DOHH2 (cell line): Measurements from ENCODE around the gene IZUMO3.

Experiments used
- H3F3A ChIP-seq: fragments of 200-600 bp; sonication (generic), shearing (Covaris generic); 2 replicates; pipeline ENCODE4 v1.6.0; 2016; ENCODE audit warnings: antibody characterized with exemption, mild to moderate bottlenecking; ENCODE audit not compliant: control insufficient read depth, insufficient read depth
- H3K27ac ChIP-seq: fragments of 200-600 bp; sonication (generic); 2 replicates; pipeline ENCODE4 v1.5.1; 2014; ENCODE audit warnings: low read depth, mild to moderate bottlenecking, low read length, moderate library complexity
- H3K27me3 ChIP-seq: fragments of 200-600 bp; sonication (generic); 2 replicates; pipeline ENCODE4 v1.6.1; 2014; ENCODE audit warnings: mild to moderate bottlenecking, low read length, mixed read lengths; ENCODE audit not compliant: control insufficient read depth
- H3K36me3 ChIP-seq: fragments of 200-600 bp; sonication (generic); 2 replicates; pipeline ENCODE4 v1.6.1; 2014; ENCODE audit warnings: mild to moderate bottlenecking, low read length, moderate library complexity, mixed read lengths; ENCODE audit not compliant: control insufficient read depth
- H3K4me1 ChIP-seq: fragments of 200-600 bp; sonication (generic); 2 replicates; pipeline ENCODE4 v1.6.1; 2014; ENCODE audit warnings: mild to moderate bottlenecking, low read length, mixed read lengths; ENCODE audit not compliant: control insufficient read depth
- H3K4me2 ChIP-seq: fragments of 200-600 bp; sonication (generic); 2 replicates; pipeline ENCODE4 v1.6.0; 2014; ENCODE audit warnings: mild to moderate bottlenecking, low read length, moderate library complexity
- H3K4me3 ChIP-seq: fragments of 200-600 bp; sonication (generic); 2 replicates; pipeline ENCODE4 v1.5.1; 2014; ENCODE audit warnings: mild to moderate bottlenecking, low read length, mixed read lengths
- H3K79me2 ChIP-seq: fragments of 200-600 bp; sonication (generic); 2 replicates; pipeline ENCODE4 v1.6.1; 2014; ENCODE audit warnings: mild to moderate bottlenecking, low read length, mixed read lengths; ENCODE audit not compliant: control insufficient read depth
- H3K9me2 ChIP-seq: fragments of 200-600 bp; sonication (generic); replicated peaks from 2 replicates; pipeline ENCODE4 v1.6.1; 2014; ENCODE audit warnings: mild to moderate bottlenecking, low read length, mixed read lengths; ENCODE audit not compliant: control insufficient read depth
- H3K9me3 ChIP-seq: fragments of 200-600 bp; sonication (generic); 2 replicates; pipeline ENCODE4 v1.6.1; 2014; ENCODE audit warnings: antibody characterized with exemption, low read length, mixed read lengths; ENCODE audit not compliant: control insufficient read depth, insufficient read depth
- H4K20me1 ChIP-seq: fragments of 200-600 bp; sonication (generic); 2 replicates; pipeline ENCODE4 v1.6.0; 2014; ENCODE audit warnings: low read depth, mild to moderate bottlenecking, antibody characterized with exemption, low read length, moderate library complexity; ENCODE audit not compliant: control insufficient read depth, insufficient read depth
- CTCF ChIP-seq: fragments of 200-600 bp; sonication (generic); IDR thresholded peaks from one replicate; pipeline ENCODE4 v1.5.1; 2014; ENCODE audit warnings: antibody characterized with exemption, mild to moderate bottlenecking, low read depth, low read length; ENCODE audit not compliant: poor library complexity, severe bottlenecking
- EZH2phosphoT487 ChIP-seq: fragments of 200-600 bp; sonication (generic); IDR thresholded peaks from 2 replicates; pipeline ENCODE4 v1.6.1; 2017; ENCODE audit warnings: borderline replicate concordance, mild to moderate bottlenecking, antibody characterized with exemption, low read length, moderate library complexity, mixed read lengths

Gene IZUMO3

DNA sequence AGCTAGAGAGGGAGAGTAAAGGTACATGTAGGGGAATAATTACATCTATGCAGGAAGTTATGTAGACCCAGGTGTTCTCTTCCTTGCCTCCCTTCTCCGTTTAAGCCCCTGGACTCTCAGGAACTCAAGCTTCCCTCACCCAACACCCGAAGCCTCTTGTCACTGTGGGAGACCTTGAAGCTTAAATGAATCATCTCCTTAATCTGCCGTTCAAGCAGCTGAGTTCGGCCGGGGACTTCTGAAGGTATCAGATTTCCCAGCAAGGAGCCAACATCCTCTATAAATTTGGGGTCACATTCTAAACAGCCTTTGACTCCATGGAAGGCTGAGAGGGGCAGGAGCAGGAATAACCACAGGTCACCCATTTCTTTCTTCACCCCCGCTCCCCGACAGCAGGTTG, 412 bp downstream of the IZUMO3 start:
- H3K4me2 ChIP-seq: no peak overlapping the region
- H3K4me1 ChIP-seq: no peaks in the 10 kb centered on the region
- H3K9me3 ChIP-seq: no peaks in the 10 kb centered on the region
- H3K36me3 ChIP-seq: no peaks in the 10 kb centered on the region
- H3F3A ChIP-seq: no peaks in the 10 kb centered on the region
- no peaks in the 10 kb centered on the region for H3K79me2 ChIP-seq
- H3K9me2 ChIP-seq: no peaks in the 10 kb centered on the region
- no peaks in the 10 kb centered on the region for H3K27me3 ChIP-seq
- no peaks in the 10 kb centered on the region for H4K20me1 ChIP-seq
- no peak overlapping the region for H3K27ac ChIP-seq
- TF ChIP-seq EZH2phosphoT487 (no peak), CTCF (no peak)
- H3K4me3 ChIP-seq: no peak overlapping the region

DNA sequence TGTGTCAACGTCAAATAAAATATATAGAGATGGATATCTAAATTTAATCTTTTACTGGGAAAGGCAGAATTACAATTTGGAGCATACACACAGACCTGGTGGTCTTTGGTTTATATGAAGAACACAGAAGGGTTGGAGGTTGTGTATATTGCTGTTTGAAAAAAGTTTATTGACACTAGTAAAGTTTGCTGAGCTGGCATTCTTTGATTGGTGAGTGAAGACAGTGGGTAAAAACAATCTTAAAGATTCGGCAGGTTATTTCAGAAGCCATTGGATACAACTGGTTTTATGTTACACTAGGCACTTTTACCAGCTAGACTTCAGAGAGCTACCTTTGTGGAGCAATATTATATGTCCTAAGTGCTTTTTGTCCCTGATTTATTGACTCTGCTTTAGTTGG, 27.2 kb downstream of the IZUMO3 start:
- Histone ChIP-seq H3K9me3 (no peaks in the 10 kb centered on the region), H3F3A (no peaks in the 10 kb centered on the region), H3K36me3 (no peaks in the 10 kb centered on the region), H4K20me1 (no peaks in the 10 kb centered on the region), H3K4me1 (no peaks in the 10 kb centered on the region), H3K4me2 (no peak overlapping the region), H3K27me3 (no peaks in the 10 kb centered on the region), H3K27ac (no peak overlapping the region), H3K79me2 (no peaks in the 10 kb centered on the region), H3K9me2 (no peaks in the 10 kb centered on the region), H3K4me3 (no peak overlapping the region)
- no peak for TF ChIP-seq CTCF
- no peak for TF ChIP-seq EZH2phosphoT487

- no peak overlapping the region for H3K4me3 ChIP-seq
- H3F3A ChIP-seq: no peaks in the 10 kb centered on the region
- no peaks in the 10 kb centered on the region for H3K27me3 ChIP-seq
- no peak overlapping the region for H3K4me2 ChIP-seq
- no peaks in the 10 kb centered on the region for H3K79me2 ChIP-seq
- TF ChIP-seq EZH2phosphoT487 (no peak), CTCF (no peak)
- H4K20me1 ChIP-seq: no peaks in the 10 kb centered on the region
- H3K27ac ChIP-seq: no peak overlapping the region
- H3K4me1 ChIP-seq: no peaks in the 10 kb centered on the region
- no peaks in the 10 kb centered on the region for H3K36me3 ChIP-seq
- H3K9me2 ChIP-seq: no peaks in the 10 kb centered on the region
- peaks cover 4% of the 10 kb centered on the region; the same call in 1 of the 2 replicates for H3K9me3 ChIP-seq
Measured at GRCh38 chr9:24516463-24516862, 29.2 kb downstream of the IZUMO3 start.

- no peak overlapping the region for H3K4me2 ChIP-seq
- no peak overlapping the region for H3K4me3 ChIP-seq
- H3K9me2 ChIP-seq: no peaks in the 10 kb centered on the region
- no peaks in the 10 kb centered on the region for H3K27me3 ChIP-seq
- H3K4me1 ChIP-seq: no peaks in the 10 kb centered on the region
- TF ChIP-seq CTCF (no peak), EZH2phosphoT487 (no peak)
- H3K36me3 ChIP-seq: no peaks in the 10 kb centered on the region
- H3K79me2 ChIP-seq: no peaks in the 10 kb centered on the region
- H3K9me3 ChIP-seq: peaks cover 7% of the 10 kb centered on the region
- no peaks in the 10 kb centered on the region for H3F3A ChIP-seq
- no peak overlapping the region for H3K27ac ChIP-seq
- H4K20me1 ChIP-seq: no peaks in the 10 kb centered on the region
Measured at GRCh38 chr9:24509850-24510249, 35.8 kb downstream of the IZUMO3 start.
